GM19025 (cell line): Measurements from ENCODE around the gene CLK2.

Experiments
- ATAC-seq: cut with Tn5 transposase; IDR thresholded peaks from one replicate; pipeline ENCODE4 v1.9.1; 2021; ENCODE audit warnings: mild to moderate bottlenecking, low read depth, moderate library complexity; ENCODE audit not compliant: unreplicated experiment

The CLK2 gene

GRCh38 chr1:155273343-155274245 is at the start of gene CLK2:
TSS of gene CLK2 (minus strand) at chr1:155273504. CDS start at chr1:155270977, 2,527 bp downstream.
- peak; percentile 75 for ATAC-seq

DNA sequence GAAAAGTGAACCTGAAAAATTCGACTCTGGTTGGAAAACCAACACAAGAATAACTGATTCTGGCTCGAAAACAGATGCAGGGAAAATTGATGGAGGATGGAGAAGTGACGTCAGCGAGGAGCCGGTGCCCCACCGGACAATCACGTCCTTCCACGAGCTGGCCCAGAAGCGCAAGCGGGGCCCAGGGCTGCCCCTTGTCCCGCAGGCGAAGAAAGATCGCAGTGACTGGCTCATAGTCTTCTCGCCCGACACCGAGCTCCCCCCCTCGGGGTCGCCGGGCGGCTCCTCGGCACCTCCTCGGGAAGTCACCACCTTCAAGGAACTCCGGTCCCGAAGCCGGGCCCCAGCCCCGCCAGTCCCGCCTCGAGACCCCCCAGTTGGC is 49.3 kb upstream of the CLK2 start:
- ATAC-seq: no peak

DNA sequence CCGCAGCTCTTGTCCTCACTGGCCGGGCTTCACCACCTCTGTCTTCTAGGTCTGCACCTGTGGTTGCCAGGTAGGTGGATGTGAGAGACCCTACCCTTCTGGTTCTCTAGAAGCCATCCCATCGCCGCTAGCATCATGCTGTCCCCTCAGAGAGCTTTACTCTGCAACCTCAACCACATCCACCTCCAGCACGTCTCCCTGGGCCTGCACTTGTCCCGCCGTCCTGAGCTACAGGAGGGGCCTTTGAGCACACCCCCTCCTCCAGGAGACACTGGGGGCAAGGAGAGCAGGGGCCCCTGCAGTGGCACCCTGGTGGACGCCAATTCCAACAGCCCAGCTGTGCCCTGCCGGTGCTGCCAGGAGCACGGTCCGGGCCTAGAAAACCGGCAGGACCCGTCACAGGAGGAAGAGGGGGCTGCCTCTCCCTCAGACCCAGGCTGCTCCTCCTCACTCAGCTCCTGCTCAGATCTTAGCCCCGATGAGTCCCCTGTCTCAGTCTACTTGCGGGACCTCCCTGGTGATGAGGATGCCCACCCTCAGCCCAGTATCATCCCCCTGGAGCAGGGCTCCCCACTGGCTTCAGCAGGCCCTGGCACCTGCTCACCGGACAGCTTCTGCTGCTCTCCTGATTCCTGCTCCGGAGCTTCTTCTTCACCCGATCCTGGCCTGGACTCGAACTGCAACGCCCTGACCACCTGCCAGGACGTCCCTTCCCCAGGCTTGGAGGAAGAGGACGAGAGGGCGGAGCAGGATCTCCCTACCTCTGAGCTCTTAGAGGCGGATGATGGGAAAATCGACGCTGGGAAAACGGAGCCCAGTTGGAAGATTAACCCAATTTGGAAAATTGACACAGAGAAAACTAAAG is 48.6 kb upstream of the CLK2 start:
- no peak for ATAC-seq

DNA sequence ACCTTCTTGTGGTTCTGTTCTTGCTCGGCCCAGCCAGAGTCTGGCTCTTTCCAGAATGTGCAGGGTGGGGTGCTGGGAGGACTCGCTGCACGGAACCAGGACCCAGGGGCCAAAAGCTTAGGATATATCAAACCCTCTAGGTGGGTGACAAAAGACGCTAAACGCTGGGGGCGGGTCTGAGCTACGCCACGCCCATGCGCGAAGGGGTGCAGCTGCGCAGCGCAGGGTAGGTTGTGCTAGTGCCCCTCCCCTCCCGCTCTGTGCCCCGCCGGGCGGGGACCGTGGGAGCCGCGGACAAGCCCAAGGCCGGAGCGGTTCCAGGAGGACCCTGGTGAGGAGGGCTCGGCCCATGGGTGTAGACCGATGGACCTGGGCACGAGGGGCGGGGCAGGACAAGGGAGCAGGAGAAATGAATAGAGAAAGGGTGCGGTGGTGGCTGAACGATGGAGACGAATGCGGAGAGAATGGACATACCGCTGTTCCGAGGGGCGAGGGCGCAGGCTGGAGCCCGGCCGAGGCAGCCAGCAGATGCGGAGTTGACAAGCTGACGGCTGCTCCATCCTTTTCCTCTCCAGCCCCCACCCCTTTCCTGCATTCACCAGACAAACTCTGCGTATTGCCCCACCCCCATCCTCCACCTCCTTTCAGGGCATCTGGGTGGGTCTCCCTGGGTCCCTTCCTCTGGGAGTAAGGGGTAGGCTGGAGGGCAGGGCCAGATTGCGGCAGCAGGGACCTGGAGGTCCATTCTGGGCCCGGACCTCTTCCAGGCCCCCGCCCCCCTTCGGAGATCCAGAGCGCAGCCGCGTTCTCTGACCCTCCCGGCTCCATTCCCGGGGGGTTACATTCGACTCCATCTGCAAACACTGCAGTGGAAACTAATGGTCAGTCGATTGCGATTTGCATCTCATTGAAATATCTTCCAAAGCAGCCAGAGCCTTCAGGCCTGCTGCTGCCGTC is 47.6 kb upstream of the CLK2 start, which contains the start of gene RUSC1:
TSS of gene RUSC1 (plus strand) at position 234 of the 957 bp plus-strand sequence. CDS start 880 bp downstream, outside the sequence.
- ATAC-seq: no peak

GRCh38 chr1:155320252-155320651 is 46.9 kb upstream of the CLK2 start:
- ATAC-seq: no peak

DNA sequence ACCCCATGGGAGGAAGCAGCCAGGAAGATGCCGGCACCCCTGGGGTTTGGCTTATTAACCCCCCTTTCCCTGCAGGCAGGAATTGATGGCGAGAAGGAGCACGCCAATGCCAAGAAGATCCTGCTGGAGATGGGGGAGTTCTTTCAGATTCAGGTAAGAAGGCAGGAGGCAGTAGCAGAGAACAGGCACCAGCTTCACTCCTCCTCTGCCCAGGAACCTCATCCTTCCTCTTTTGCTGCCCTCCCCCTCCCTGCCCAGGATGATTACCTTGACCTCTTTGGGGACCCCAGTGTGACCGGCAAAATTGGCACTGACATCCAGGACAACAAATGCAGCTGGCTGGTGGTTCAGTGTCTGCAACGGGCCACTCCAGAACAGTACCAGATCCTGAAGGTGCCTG is 46.2 kb upstream of the CLK2 start:
- ATAC-seq: no peak

DNA sequence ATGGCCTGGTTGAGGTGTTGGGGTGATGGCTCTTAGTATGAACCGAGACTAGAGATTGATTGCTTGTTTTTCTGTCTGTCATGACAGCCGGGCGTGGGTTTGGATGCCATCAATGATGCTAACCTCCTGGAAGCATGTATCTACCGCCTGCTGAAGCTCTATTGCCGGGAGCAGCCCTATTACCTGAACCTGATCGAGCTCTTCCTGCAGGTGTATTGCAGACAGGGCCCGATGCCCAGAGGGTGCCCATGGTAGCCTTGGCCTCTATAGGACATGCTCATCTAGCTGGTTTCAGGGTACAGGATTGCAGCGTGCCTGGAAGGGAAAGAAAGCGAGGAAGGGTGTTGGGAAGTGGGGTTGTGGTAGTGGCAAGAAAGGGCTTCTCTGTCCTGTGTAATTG is 44.8 kb upstream of the CLK2 start:
- ATAC-seq: no peak

DNA sequence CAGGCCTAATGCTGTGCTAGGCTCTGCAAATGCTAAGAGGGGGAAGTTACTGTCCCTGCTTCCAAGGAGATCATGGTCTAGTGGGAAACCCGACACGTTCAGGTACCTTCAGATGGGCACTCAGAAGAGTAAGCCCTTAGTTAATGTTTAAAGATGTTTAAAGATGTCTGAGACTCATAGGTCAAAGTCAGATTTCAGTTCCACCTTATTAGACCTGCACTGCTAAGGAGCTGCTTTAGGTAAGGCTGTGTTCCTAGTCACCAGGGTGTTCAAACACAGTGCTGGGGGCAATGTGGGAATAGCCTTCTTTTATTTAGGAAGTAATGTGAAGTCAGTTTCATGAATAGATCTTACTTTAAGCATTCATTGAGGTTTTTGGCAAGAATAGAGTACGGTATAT is 43.6 kb upstream of the CLK2 start:
- no peak for ATAC-seq

- no peak for ATAC-seq
Measured at GRCh38 chr1:155313261-155313660, 40.0 kb upstream of the CLK2 start.

- ATAC-seq: no peak
Measured at GRCh38 chr1:155309423-155310021, 36.2 kb upstream of the CLK2 start.

GRCh38 chr1:155308493-155309422 is 35.5 kb upstream of the CLK2 start, which contains the start of gene FDPS:
TSS of gene FDPS (plus strand) at chr1:155308866. CDS start at chr1:155309790, 924 bp downstream.
- ATAC-seq: peak; percentile 93

GRCh38 chr1:155307247-155307740 is 34.0 kb upstream of the CLK2 start:
- no peak for ATAC-seq

GRCh38 chr1:155305881-155306391 is 32.6 kb upstream of the CLK2 start:
- no peak for ATAC-seq

GRCh38 chr1:155304558-155305063 is 31.3 kb upstream of the CLK2 start:
- ATAC-seq: no peak

- ATAC-seq: no peak
Measured at GRCh38 chr1:155301342-155301841, 28.1 kb upstream of the CLK2 start, which contains the start of gene PKLR. TSS of gene PKLR (minus strand) at chr1:155301438. CDS start at chr1:155301395, 43 bp downstream.

DNA sequence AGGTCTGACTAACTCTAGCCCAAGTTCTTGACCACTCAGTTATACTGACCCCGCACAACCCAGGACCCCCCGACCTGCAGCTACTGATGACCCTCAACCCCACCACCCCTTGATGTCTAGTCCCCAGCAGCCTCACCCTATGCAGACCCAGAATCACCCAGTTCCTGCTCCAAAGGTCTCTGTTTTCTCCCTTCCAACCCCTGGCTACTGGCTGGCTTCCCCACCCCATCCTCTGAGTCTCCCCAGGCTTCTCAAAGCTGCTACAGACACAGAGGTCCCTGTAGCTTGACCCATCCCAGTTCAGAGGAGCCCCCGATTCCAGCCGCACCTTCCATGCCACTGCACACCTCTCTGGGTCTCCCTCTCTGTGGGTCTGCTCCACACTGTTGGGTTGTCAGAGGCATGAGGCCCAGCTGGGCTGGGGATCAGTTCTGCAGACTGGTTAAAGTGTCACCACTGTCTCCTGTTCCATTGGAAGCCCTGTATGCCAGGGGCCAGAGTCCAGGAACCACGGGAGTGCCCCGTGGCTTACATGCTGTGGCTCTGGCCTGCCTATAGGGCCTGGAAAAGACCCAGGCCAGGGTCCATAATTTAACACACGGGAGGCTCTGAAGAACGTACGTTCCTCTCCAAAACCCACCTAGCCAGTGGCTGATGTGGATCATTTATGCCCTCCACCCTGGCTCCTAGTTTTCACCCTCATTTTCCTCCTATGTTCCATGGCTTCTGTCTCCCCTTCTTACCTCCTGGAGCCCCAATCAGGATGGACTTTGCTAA is 27.4 kb upstream of the CLK2 start:
- ATAC-seq: no peak

DNA sequence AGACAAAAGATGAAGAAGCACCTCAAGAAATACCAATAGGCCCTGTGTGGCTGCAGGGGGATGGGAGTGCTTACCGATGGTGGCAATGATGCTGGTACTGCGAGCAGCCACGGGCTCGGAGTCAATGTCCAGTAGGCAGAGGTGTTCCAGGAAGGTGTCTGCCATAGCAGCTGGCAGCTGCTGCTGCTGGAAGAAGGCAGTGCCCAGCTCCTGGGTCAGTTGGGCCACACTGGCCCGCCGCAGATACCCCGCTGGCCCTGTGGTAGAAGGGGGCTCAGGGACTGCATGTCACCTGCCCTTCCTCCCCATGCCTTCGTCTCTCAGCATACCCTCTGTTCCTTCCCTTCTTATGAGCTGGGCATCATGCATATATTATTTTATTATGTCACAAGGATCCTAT is 26.7 kb upstream of the CLK2 start:
- no peak for ATAC-seq
